ENCODE results near the gene RNF150.

GRCh38 chr4:140963883-140964282 lies 169.4 kb downstream of the RNF150 start:
- TF ChIP-seq CTCF (IDR thresholded peaks at IDR 0.05) (no peak), POLR2A (IDR thresholded peaks at IDR 0.05) (no peak)
